Neuronal stem cell (in vitro differentiated cells): ENCODE results near the gene TOB2.

Experiments used
- DNase-seq: peaks from one replicate; pipeline ENCODE4 v3.0.0-alpha.2; 2013; ENCODE audit warnings: low spot score
- H2AFZ ChIP-seq: one replicate; pipeline ENCODE4 v1.6.1; 2013; ENCODE audit warnings: mild to moderate bottlenecking, low read length, inconsistent platforms
- H2AK5ac ChIP-seq: 2 replicates; pipeline ENCODE4 v1.6.1; 2013; ENCODE audit warnings: low read depth, mild to moderate bottlenecking, inconsistent platforms, low read length, moderate library complexity, mixed read lengths
- H2BK120ac ChIP-seq: 2 replicates; pipeline ENCODE4 v1.6.1; 2013; ENCODE audit warnings: low read depth, mild to moderate bottlenecking, inconsistent platforms, low read length, moderate library complexity, mixed read lengths
- H2BK12ac ChIP-seq: one replicate; pipeline ENCODE4 v1.6.1; 2013; ENCODE audit warnings: low read length, inconsistent platforms
- H2BK15ac ChIP-seq: 2 replicates; pipeline ENCODE4 v1.6.1; 2013; ENCODE audit warnings: mild to moderate bottlenecking, low read length, inconsistent platforms, mixed read lengths
- H2BK5ac ChIP-seq: one replicate; pipeline ENCODE4 v1.6.1; 2013; ENCODE audit warnings: inconsistent platforms, mild to moderate bottlenecking, low read length, moderate library complexity
- H3K14ac ChIP-seq: one replicate; pipeline ENCODE4 v1.6.1; 2013; ENCODE audit warnings: low read length, inconsistent platforms
- H3K18ac ChIP-seq: 2 replicates; pipeline ENCODE4 v1.6.1; 2013; ENCODE audit warnings: low read length, inconsistent platforms
- H3K23ac ChIP-seq: 2 replicates; pipeline ENCODE4 v1.6.1; 2013; ENCODE audit warnings: low read depth, mild to moderate bottlenecking, mixed read lengths, low read length, inconsistent platforms; ENCODE audit not compliant: poor library complexity
- H3K27ac ChIP-seq: replicated peaks from 3 replicates; pipeline ENCODE4 v1.5.1; 2013; ENCODE audit warnings: low read length, inconsistent platforms
- H3K27me3 ChIP-seq, 3 experiments: 2 replicates each; pipeline ENCODE4 v1.6.1; 2013; ENCODE audit warnings: low read length in 3 of 3, mild to moderate bottlenecking in 2 of 3, inconsistent platforms in 1 of 3, low read depth in 1 of 3, mixed read lengths in 1 of 3, moderate library complexity in 1 of 3; ENCODE audit not compliant: control insufficient read depth in 3 of 3, insufficient read depth in 3 of 3
- H3K36me3 ChIP-seq, 2 donors: replicated peaks in 1 of 2; 2 replicates each; pipeline ENCODE4 v1.6.1; 2013; ENCODE audit warnings: low read length in 2 of 2; ENCODE audit not compliant: control insufficient read depth in 2 of 2, insufficient read depth in 2 of 2
- H3K4ac ChIP-seq: 2 replicates; pipeline ENCODE4 v1.6.1; 2013; ENCODE audit warnings: inconsistent platforms, mild to moderate bottlenecking, low read length, moderate library complexity
- H3K4me1 ChIP-seq, 2 donors: 1 replicate in 1 of 2; 2 replicates in 1 of 2; pipeline ENCODE4 v1.6.1; 2013; ENCODE audit warnings: low read length in 2 of 2, low read depth in 1 of 2; ENCODE audit not compliant: control insufficient read depth in 2 of 2, insufficient read depth in 1 of 2
- H3K4me2 ChIP-seq: one replicate; pipeline ENCODE4 v1.6.1; 2013; ENCODE audit warnings: mild to moderate bottlenecking, low read length, inconsistent platforms; ENCODE audit not compliant: insufficient read depth, poor library complexity, severe bottlenecking
- H3K4me3 ChIP-seq, 2 donors: 2 replicates each; pipeline ENCODE4 v1.5.1; 2013; ENCODE audit warnings: low read length in 2 of 2, mild to moderate bottlenecking in 2 of 2, inconsistent platforms in 1 of 2, moderate library complexity in 1 of 2
- H3K79me1 ChIP-seq: one replicate; pipeline ENCODE4 v1.6.1; 2013; ENCODE audit warnings: low read depth, mild to moderate bottlenecking, inconsistent platforms, low read length, moderate library complexity
- H3K9ac ChIP-seq: one replicate; pipeline ENCODE4 v1.6.1; 2013; ENCODE audit warnings: mild to moderate bottlenecking, low read depth, low read length, inconsistent platforms; ENCODE audit not compliant: poor library complexity
- H3K9me3 ChIP-seq, 2 donors: replicated peaks in 1 of 2; 2 replicates each; pipeline versions ENCODE3 to v1.6.1; 2013; ENCODE audit warnings: low read length in 2 of 2, mild to moderate bottlenecking in 2 of 2, inconsistent platforms in 1 of 2, low read depth in 1 of 2, mixed read lengths in 1 of 2, moderate library complexity in 1 of 2; ENCODE audit not compliant: control insufficient read depth in 2 of 2, insufficient read depth in 1 of 2
- H4K8ac ChIP-seq: one replicate; pipeline ENCODE4 v1.6.1; 2013; ENCODE audit warnings: low read depth, mild to moderate bottlenecking, inconsistent platforms, low read length, moderate library complexity
- H4K91ac ChIP-seq: one replicate; pipeline ENCODE4 v1.6.1; 2013; ENCODE audit warnings: low read length, low read depth, mild to moderate bottlenecking, inconsistent platforms; ENCODE audit not compliant: poor library complexity
- WGBS, 2 donors: extraction: QIAGEN DNeasy Blood & Tissue Kit; methylation state at CpG; one replicate each; pipeline ENCODE4 v1.1.7; 2013; ENCODE audit warnings: missing lambda C conversion rate in 2 of 2, mixed read lengths in 1 of 2; ENCODE audit not compliant: insufficient read length in 2 of 2, insufficient replicate concordance in 1 of 2; ENCODE audit errors: extremely low coverage in 2 of 2; 5-methylcytosine and 5-hydroxymethylcytosine counted together

TOB2 gene

DNA sequence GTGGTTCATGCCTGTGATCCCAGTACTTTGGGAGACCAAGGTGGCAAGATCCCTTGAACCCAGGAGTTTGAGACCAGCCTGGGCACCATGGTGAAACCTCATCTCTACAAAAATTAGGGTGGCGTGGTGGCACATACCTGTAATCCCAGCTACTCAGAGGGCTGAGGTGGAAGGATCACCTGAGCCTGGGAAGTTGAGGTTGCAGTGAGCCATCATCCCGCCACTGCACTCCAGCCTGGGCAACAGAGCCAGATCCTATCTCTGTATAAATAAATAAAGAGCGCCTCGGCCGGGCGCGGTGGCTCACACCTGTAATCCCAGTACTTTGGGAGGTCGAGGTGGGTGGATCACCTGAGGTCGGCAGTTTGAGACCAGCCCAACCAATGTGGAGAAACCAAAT, 27.9 kb downstream of the TOB2 start:
- H3K36me3 ChIP-seq, result peaks cover 2 to 9% of the 10 kb centered on the region in 2 donors
- H2BK120ac ChIP-seq, result no peak overlapping the region
- no peak overlapping the region for H3K27ac ChIP-seq
- no peak overlapping the region for H3K4me3 ChIP-seq
- WGBS, 2 donors, result no CpG with 5 or more reads among the region's 9 CpGs
- H2AK5ac ChIP-seq, result no peak overlapping the region
- peaks cover 6 to 7% of the 10 kb centered on the region in 2 donors for H3K4me1 ChIP-seq
- H3K9me3 ChIP-seq, result peaks cover 0 to 2% of the 10 kb centered on the region in 2 donors
- no peak overlapping the region for H3K9ac ChIP-seq
- no peak overlapping the region for H2BK12ac ChIP-seq
- H4K8ac ChIP-seq, result no peak overlapping the region
- DNase-seq, result no peak
- H2BK5ac ChIP-seq, result no peak overlapping the region
- no peak overlapping the region for H3K18ac ChIP-seq
- no peaks in the 10 kb centered on the region for H3K27me3 ChIP-seq
- H2AFZ ChIP-seq, result no peak overlapping the region
- no peak overlapping the region for H3K23ac ChIP-seq
- H4K91ac ChIP-seq, result no peak overlapping the region
- H3K4me2 ChIP-seq, result no peak overlapping the region
- H3K14ac ChIP-seq, result no peak overlapping the region
- no peak overlapping the region for H2BK15ac ChIP-seq
- no peak overlapping the region for H3K4ac ChIP-seq
- H3K79me1 ChIP-seq, result no peaks in the 10 kb centered on the region

DNA sequence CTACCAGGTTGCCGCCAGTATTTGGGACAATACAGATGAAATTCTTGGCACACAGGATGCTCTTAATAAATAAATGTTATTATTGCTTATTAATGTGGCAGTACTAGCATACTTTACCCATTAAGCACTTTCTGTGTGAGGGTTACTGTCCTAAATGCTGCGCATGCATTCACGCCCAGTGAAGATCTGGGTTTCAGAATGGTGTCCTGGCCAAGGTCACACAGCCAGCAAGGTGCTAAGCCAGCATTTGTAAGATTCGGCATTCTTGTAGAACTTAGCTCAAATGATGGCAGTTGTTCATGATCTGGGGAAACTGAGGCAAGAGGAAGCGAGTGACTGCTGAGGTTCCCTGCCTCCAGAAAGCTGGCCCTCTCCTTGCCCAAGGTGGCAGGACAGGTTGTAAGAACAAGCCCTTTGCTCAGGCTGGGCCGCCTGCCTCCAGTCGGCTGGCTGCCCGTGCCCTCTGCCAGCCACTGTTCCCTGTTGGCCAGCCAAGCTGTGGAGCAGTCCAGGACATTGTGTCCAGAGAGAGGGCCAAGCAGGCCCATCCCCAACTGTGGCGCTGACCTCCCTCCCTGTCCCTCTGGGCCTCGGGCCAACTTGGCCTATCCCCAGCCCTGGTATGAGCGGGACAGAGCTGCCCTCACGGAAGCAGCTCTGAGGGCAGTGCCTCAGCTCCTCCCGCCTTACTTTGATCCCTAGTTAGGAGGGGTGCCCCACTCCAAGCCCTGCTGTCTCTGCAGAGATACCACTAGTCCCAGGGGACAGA, 28.8 kb downstream of the TOB2 start:
- no peak overlapping the region for H3K4ac ChIP-seq
- no peak overlapping the region for H2AFZ ChIP-seq
- H2BK5ac ChIP-seq, result no peak overlapping the region
- H3K18ac ChIP-seq, result no peak overlapping the region
- H3K36me3 ChIP-seq, result peaks cover under 1 to 3% of the 10 kb centered on the region in 2 donors
- no peaks in the 10 kb centered on the region for H3K27me3 ChIP-seq
- no peaks in the 10 kb centered on the region for H3K79me1 ChIP-seq
- no CpG with 5 or more reads among the region's 13 CpGs for WGBS, 2 donors
- no peak overlapping the region for H3K27ac ChIP-seq
- peaks cover 8% of the 10 kb centered on the region in 2 donors for H3K4me1 ChIP-seq
- H3K14ac ChIP-seq, result no peak overlapping the region
- H4K8ac ChIP-seq, result no peak overlapping the region
- no peak overlapping the region for H3K23ac ChIP-seq
- no peak overlapping the region for H3K9ac ChIP-seq
- H3K9me3 ChIP-seq, result peaks cover 0 to 2% of the 10 kb centered on the region in 2 donors
- no peak for DNase-seq
- no peak overlapping the region for H2BK120ac ChIP-seq
- peak overlapping the region in 1 of 2 donors; percentile 25 for H3K4me3 ChIP-seq
- no peak overlapping the region for H4K91ac ChIP-seq
- no peak overlapping the region for H2AK5ac ChIP-seq
- H2BK12ac ChIP-seq, result no peak overlapping the region
- no peak overlapping the region for H2BK15ac ChIP-seq
- no peak overlapping the region for H3K4me2 ChIP-seq

DNA sequence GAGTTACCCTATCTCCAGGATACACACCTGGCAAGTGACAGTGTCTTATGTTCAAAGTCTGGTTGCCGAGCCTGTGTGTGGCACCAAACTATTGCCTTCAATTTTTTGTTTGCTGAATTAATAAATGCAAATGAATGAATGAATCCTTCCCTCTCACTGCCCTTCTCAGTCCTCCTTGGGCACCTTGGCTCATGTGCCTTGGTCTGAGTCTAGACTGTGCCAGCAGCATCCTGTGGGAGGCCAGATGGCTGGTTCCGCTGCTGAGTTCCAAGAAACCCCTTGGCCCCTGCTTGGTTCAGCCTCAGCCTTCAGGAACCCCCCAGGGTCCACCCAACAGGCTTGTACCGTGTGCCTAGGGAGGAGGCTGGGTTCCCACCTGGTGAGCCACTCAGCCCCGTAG, 31.0 kb downstream of the TOB2 start:
- no peak overlapping the region for H3K9ac ChIP-seq
- H4K8ac ChIP-seq, result no peak overlapping the region
- H2AFZ ChIP-seq, result no peak overlapping the region
- no peak for DNase-seq
- peaks cover 0 to 2% of the 10 kb centered on the region in 2 donors for H3K9me3 ChIP-seq
- H3K79me1 ChIP-seq, result peaks cover 2% of the 10 kb centered on the region
- H2AK5ac ChIP-seq, result no peak overlapping the region
- H3K23ac ChIP-seq, result no peak overlapping the region
- H2BK5ac ChIP-seq, result peak overlapping the region; percentile 19
- no peaks in the 10 kb centered on the region for H3K27me3 ChIP-seq
- H3K36me3 ChIP-seq, result no peaks in the 10 kb centered on the region
- WGBS, 2 donors, result no CpG with 5 or more reads among the region's 4 CpGs
- H3K4me3 ChIP-seq, result no peak overlapping the region
- H3K27ac ChIP-seq, result no peak overlapping the region
- H2BK12ac ChIP-seq, result no peak overlapping the region
- no peak overlapping the region for H3K18ac ChIP-seq
- H3K4me2 ChIP-seq, result peak overlapping the region; percentile 18
- H3K4me1 ChIP-seq, result peaks cover 16 to 17% of the 10 kb centered on the region in 2 donors
- H2BK15ac ChIP-seq, result no peak overlapping the region
- H2BK120ac ChIP-seq, result no peak overlapping the region
- H3K4ac ChIP-seq, result no peak overlapping the region
- no peak overlapping the region for H4K91ac ChIP-seq
- peak overlapping the region; percentile 8 for H3K14ac ChIP-seq

DNA sequence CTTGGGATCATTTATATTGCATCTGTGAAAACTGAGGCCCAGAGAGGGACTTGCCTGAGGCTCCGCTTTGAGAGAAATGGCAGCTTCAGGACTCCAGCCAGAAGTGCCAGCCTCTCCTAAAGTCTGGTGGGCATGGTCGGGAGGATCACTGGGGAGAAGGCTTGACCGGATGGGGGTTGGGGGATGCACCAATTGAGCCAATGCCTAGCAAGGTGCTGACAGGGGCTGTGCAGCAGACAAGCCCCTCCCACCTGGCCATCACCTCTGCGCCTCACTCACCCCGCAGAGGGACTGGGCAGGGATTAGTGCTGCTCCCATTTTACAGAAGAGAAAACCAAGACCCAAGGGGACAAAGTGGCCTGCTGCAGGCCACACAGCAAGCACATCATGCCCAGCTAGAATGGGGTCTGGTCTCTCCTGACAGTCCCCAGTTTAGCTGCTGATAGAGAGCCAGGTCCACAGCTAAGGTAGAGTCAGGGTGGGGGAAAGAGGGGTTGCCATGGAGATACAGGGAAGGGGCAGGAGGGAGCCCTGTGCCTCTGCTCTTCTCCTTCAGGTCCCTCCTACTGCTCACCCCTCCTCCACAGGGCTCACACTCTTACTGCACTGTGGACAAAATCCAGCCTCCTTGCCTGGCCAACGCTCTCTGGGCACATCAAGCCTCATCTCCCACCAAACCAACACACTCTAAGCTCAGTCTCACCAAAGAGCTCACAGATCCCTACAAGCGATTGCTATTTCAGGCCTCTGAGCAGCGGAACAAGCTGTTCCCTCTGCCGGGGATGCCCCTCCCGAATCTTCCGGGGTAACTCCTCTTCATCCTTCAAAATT, 35.4 kb downstream of the TOB2 start:
- Histone ChIP-seq H3K36me3 (no peaks in the 10 kb centered on the region), H2AFZ (no peak overlapping the region), H3K9ac (no peak overlapping the region), H3K4me3 (no peak overlapping the region), H2BK12ac (peak overlapping the region; percentile 66), H4K8ac (peak overlapping the region; percentile 50), H3K14ac (peak overlapping the region; percentile 6), H3K9me3 (no peaks in the 10 kb centered on the region), H3K4me2 (no peak overlapping the region), H2BK120ac (no peak overlapping the region), H3K27ac (peak overlapping the region; percentile 24), H2BK15ac (no peak overlapping the region), H2BK5ac (peak overlapping the region; percentile 29), H3K27me3 (no peaks in the 10 kb centered on the region), H3K79me1 (peaks cover 2% of the 10 kb centered on the region), H4K91ac (no peak overlapping the region), H3K4ac (no peak overlapping the region), H2AK5ac (peak overlapping the region; percentile 50), H3K23ac (no peak overlapping the region), H3K4me1 (peaks cover 16 to 17% of the 10 kb centered on the region in 2 donors), H3K18ac (no peak overlapping the region)
- no CpG with 5 or more reads among the region's 11 CpGs for WGBS, 2 donors
- no peak for DNase-seq
